Hepatocyte (in vitro differentiated cells): ENCODE measurements around the gene FBLN1. TPM values are rescaled to one million over a fixed set of nuclear protein-coding genes. Genes with fewer than 3 reads are reported as not detected.

ENCODE experiments used
- DNase-seq: peaks from one replicate; pipeline ENCODE4 v3.0.0-alpha.2; 2016; ENCODE audit warnings: low spot score
- H2AFZ ChIP-seq: fragments of 200-600 bp; sonication (generic); 2 replicates; pipeline ENCODE4 v1.6.0; 2016; ENCODE audit warnings: antibody characterized with exemption, mild to moderate bottlenecking
- H3K27ac ChIP-seq: fragments of 200-600 bp; sonication (generic); 2 replicates; pipeline ENCODE4 v1.5.1; 2016; ENCODE audit warnings: mild to moderate bottlenecking
- H3K27me3 ChIP-seq: fragments of 200-600 bp; sonication (generic); 2 replicates; pipeline ENCODE4 v1.6.1; 2016
- H3K36me3 ChIP-seq: fragments of 200-600 bp; sonication (generic); replicated peaks from 2 replicates; pipeline ENCODE4 v1.5.1; 2016; ENCODE audit warnings: low read depth; ENCODE audit not compliant: insufficient read depth
- H3K4me1 ChIP-seq: fragments of 200-600 bp; sonication (generic); 2 replicates; pipeline ENCODE4 v1.5.1; 2016; ENCODE audit warnings: mild to moderate bottlenecking, moderate library complexity; ENCODE audit not compliant: insufficient read depth
- H3K4me2 ChIP-seq: fragments of 200-600 bp; sonication (generic); 2 replicates; pipeline ENCODE4 v1.6.0; 2016
- H3K4me3 ChIP-seq: fragments of 200-600 bp; sonication (generic); 2 replicates; pipeline ENCODE4 v1.5.1; 2016; ENCODE audit warnings: mild to moderate bottlenecking
- H3K79me2 ChIP-seq: fragments of 200-600 bp; sonication (generic); 2 replicates; pipeline ENCODE4 v1.6.0; 2017; ENCODE audit warnings: mild to moderate bottlenecking
- H3K9me2 ChIP-seq: fragments of 200-600 bp; sonication (generic); replicated peaks from 2 replicates; pipeline ENCODE4 v1.6.0; 2017; ENCODE audit warnings: mild to moderate bottlenecking; ENCODE audit not compliant: insufficient read depth
- H3K9me3 ChIP-seq: fragments of 200-600 bp; sonication (generic); 2 replicates; pipeline ENCODE4 v1.5.1; 2016; ENCODE audit warnings: low read depth, mild to moderate bottlenecking
- H4K20me1 ChIP-seq: fragments of 200-600 bp; sonication (generic); 2 replicates; pipeline ENCODE4 v1.6.0; 2016; ENCODE audit warnings: mild to moderate bottlenecking; ENCODE audit not compliant: insufficient read depth, poor library complexity, severe bottlenecking
- CTCF ChIP-seq: fragments of 200-600 bp; sonication (generic); IDR thresholded peaks from 2 replicates; pipeline ENCODE4 v1.5.1; 2016; ENCODE audit warnings: antibody characterized with exemption, mild to moderate bottlenecking; ENCODE audit not compliant: poor library complexity
- EZH2 ChIP-seq: fragments of 200-600 bp; sonication (generic); IDR thresholded peaks from 2 replicates; pipeline ENCODE4 v1.6.1; 2016; ENCODE audit warnings: antibody characterized with exemption, mild to moderate bottlenecking, borderline replicate concordance
- EZH2phosphoT487 ChIP-seq: fragments of 200-600 bp; sonication (generic); IDR thresholded peaks from one replicate; pipeline ENCODE4 v1.6.1; 2018; ENCODE audit warnings: antibody characterized with exemption, mild to moderate bottlenecking, low read depth, moderate library complexity; ENCODE audit not compliant: unreplicated experiment, severe bottlenecking
- WGBS: methylation state at CpG from one replicate; pipeline ENCODE4 v1.1.6; 2016; ENCODE audit warnings: low lambda C conversion rate; ENCODE audit errors: missing lambda C conversion rate; 5-methylcytosine and 5-hydroxymethylcytosine counted together
- polyA plus RNA-seq: library from polyadenylated mRNA; unstranded; fragments of >200 nt; fragmentation: Nextera tagmentation; extraction: Ambion mirVana; gene quantifications from 2 replicates; pipeline ENCODE4 v1.2.1, GENCODE V29; 2016
- total RNA-seq: library from RNA; depleted of rRNA; stranded (reverse); fragments of >200 nt; gene quantifications from 2 replicates; pipeline ENCODE4 v1.2.3, GENCODE V29; 2014

FBLN1 gene
- total and polyA plus RNA-seq, 2 experiments from 2014 or later: 201 to 669 TPM

- Histone ChIP-seq H3K4me2 (no peak overlapping the region), H3K79me2 (no peaks in the 10 kb centered on the region), H3K4me3 (no peak overlapping the region), H2AFZ (no peak overlapping the region), H3K9me2 (no peaks in the 10 kb centered on the region), H3K27ac (no peak overlapping the region), H3K9me3 (no peaks in the 10 kb centered on the region), H3K36me3 (no peaks in the 10 kb centered on the region), H3K27me3 (no peaks in the 10 kb centered on the region), H3K4me1 (peaks cover 4% of the 10 kb centered on the region), H4K20me1 (no peaks in the 10 kb centered on the region)
- 96% methylated on average over 15 of the region's 15 CpGs for WGBS
- no peak for DNase-seq
- TF ChIP-seq EZH2: no peak
- TF ChIP-seq EZH2phosphoT487: no peak
- TF ChIP-seq CTCF: no peak
These were observed 22.8 kb downstream of the FBLN1 start for GRCh38 chr22:45525480-45525879.

GRCh38 chr22:45526281-45526680 is 23.6 kb downstream of the FBLN1 start:
- peaks cover 12% of the 10 kb centered on the region for H3K4me1 ChIP-seq
- no peak overlapping the region for H2AFZ ChIP-seq
- no peak for DNase-seq
- no peak overlapping the region for H3K4me2 ChIP-seq
- TF ChIP-seq EZH2phosphoT487: no peak
- no peak for TF ChIP-seq EZH2
- no peak for TF ChIP-seq CTCF
- H3K27ac ChIP-seq: no peak overlapping the region
- no peaks in the 10 kb centered on the region for H3K9me2 ChIP-seq
- 89% methylated on average over 8 of the region's 8 CpGs for WGBS
- H3K4me3 ChIP-seq: no peak overlapping the region
- no peaks in the 10 kb centered on the region for H3K27me3 ChIP-seq
- no peaks in the 10 kb centered on the region for H3K9me3 ChIP-seq
- H4K20me1 ChIP-seq: no peaks in the 10 kb centered on the region
- no peaks in the 10 kb centered on the region for H3K79me2 ChIP-seq
- no peaks in the 10 kb centered on the region for H3K36me3 ChIP-seq

GRCh38 chr22:45526768-45527360 is 24.2 kb downstream of the FBLN1 start:
- H3K4me3 ChIP-seq: no peak overlapping the region
- peaks cover 17% of the 10 kb centered on the region for H3K4me1 ChIP-seq
- no peaks in the 10 kb centered on the region for H3K79me2 ChIP-seq
- H3K27ac ChIP-seq: no peak overlapping the region
- no peak overlapping the region for H2AFZ ChIP-seq
- H3K4me2 ChIP-seq: no peak overlapping the region
- no peak for DNase-seq
- no peaks in the 10 kb centered on the region for H3K9me2 ChIP-seq
- H4K20me1 ChIP-seq: no peaks in the 10 kb centered on the region
- TF ChIP-seq EZH2phosphoT487 (no peak), CTCF (no peak), EZH2 (no peak)
- no peaks in the 10 kb centered on the region for H3K36me3 ChIP-seq
- 81% methylated on average over 10 of the region's 10 CpGs for WGBS
- H3K9me3 ChIP-seq: no peaks in the 10 kb centered on the region
- H3K27me3 ChIP-seq: no peaks in the 10 kb centered on the region

GRCh38 chr22:45527456-45527855 is 24.8 kb downstream of the FBLN1 start:
- Histone ChIP-seq H3K36me3 (no peaks in the 10 kb centered on the region), H3K27ac (no peak overlapping the region), H4K20me1 (no peaks in the 10 kb centered on the region), H3K27me3 (no peaks in the 10 kb centered on the region), H3K9me2 (no peaks in the 10 kb centered on the region), H2AFZ (no peak overlapping the region), H3K4me2 (no peak overlapping the region), H3K79me2 (no peaks in the 10 kb centered on the region), H3K4me3 (no peak overlapping the region), H3K9me3 (no peaks in the 10 kb centered on the region), H3K4me1 (peaks cover 23% of the 10 kb centered on the region)
- no peak for DNase-seq
- no peak for TF ChIP-seq CTCF
- TF ChIP-seq EZH2phosphoT487: no peak
- TF ChIP-seq EZH2: no peak
- WGBS: 95% methylated on average over 6 of the region's 6 CpGs
